Measurements from ENCODE around the gene LDLRAD4.

Gene LDLRAD4

GRCh38 chr18:13290856-13291271 is 72.3 kb downstream of the LDLRAD4 start:
- Histone ChIP-seq H3K4me1 (ENCODE audit: low read depth, poor library complexity, severe bottlenecking) (no peaks in the 10 kb centered on the region), H2AFZ (ENCODE audit: low read depth) (no peak overlapping the region), H3K4me3 (IDR thresholded peaks at IDR 0.05; ENCODE audit: insufficient read depth, low read depth, low read length) (no peak overlapping the region), H3K27ac (no peak overlapping the region), H3K79me2 (ENCODE audit: insufficient read depth, low read depth) (no peaks in the 10 kb centered on the region), H3K4me2 (no peak overlapping the region), H3K36me3 (ENCODE audit: insufficient read depth) (no peaks in the 10 kb centered on the region), H4K20me1 (ENCODE audit: insufficient read depth) (no peaks in the 10 kb centered on the region), H3K27me3 (ENCODE audit: insufficient read depth, low read depth) (no peaks in the 10 kb centered on the region), H3K9ac (no peak overlapping the region)
- no peak for TF ChIP-seq CTCF (conservative IDR thresholded peaks at IDR 0.05; ENCODE audit: low read depth, low read length)

- Histone ChIP-seq H3K4me2 (no peak overlapping the region), H3K79me2 (ENCODE audit: insufficient read depth, low read depth) (no peaks in the 10 kb centered on the region), H3K27me3 (ENCODE audit: insufficient read depth, low read depth) (no peaks in the 10 kb centered on the region), H3K4me3 (IDR thresholded peaks at IDR 0.05; ENCODE audit: insufficient read depth, low read depth, low read length) (no peak overlapping the region), H3K4me1 (ENCODE audit: low read depth, poor library complexity, severe bottlenecking) (no peaks in the 10 kb centered on the region), H3K36me3 (ENCODE audit: insufficient read depth) (no peaks in the 10 kb centered on the region), H2AFZ (ENCODE audit: low read depth) (no peak overlapping the region), H4K20me1 (ENCODE audit: insufficient read depth) (no peaks in the 10 kb centered on the region), H3K27ac (no peak overlapping the region), H3K9ac (no peak overlapping the region)
- TF ChIP-seq CTCF (conservative IDR thresholded peaks at IDR 0.05; ENCODE audit: low read depth, low read length): no peak
Observed at GRCh38 chr18:13291299-13291698, 72.7 kb downstream of the LDLRAD4 start.

- no peak overlapping the region for H2AFZ ChIP-seq (ENCODE audit: low read depth)
- H3K79me2 ChIP-seq (ENCODE audit: insufficient read depth, low read depth): no peaks in the 10 kb centered on the region
- no peak overlapping the region for H3K9ac ChIP-seq
- no peaks in the 10 kb centered on the region for H3K36me3 ChIP-seq (ENCODE audit: insufficient read depth)
- no peak overlapping the region for H3K4me3 ChIP-seq (IDR thresholded peaks at IDR 0.05; ENCODE audit: insufficient read depth, low read depth, low read length)
- no peak overlapping the region for H3K4me2 ChIP-seq
- H3K4me1 ChIP-seq (ENCODE audit: low read depth, poor library complexity, severe bottlenecking): no peaks in the 10 kb centered on the region
- no peak for TF ChIP-seq CTCF (conservative IDR thresholded peaks at IDR 0.05; ENCODE audit: low read depth, low read length)
- no peaks in the 10 kb centered on the region for H4K20me1 ChIP-seq (ENCODE audit: insufficient read depth)
- H3K27me3 ChIP-seq (ENCODE audit: insufficient read depth, low read depth): no peaks in the 10 kb centered on the region
- H3K27ac ChIP-seq: no peak overlapping the region
Observed at GRCh38 chr18:13291745-13292447, 73.3 kb downstream of the LDLRAD4 start.

GRCh38 chr18:13292736-13293135 is 74.2 kb downstream of the LDLRAD4 start:
- Histone ChIP-seq H3K36me3 (ENCODE audit: insufficient read depth) (no peaks in the 10 kb centered on the region), H4K20me1 (ENCODE audit: insufficient read depth) (no peaks in the 10 kb centered on the region), H3K4me1 (ENCODE audit: low read depth, poor library complexity, severe bottlenecking) (no peaks in the 10 kb centered on the region), H3K79me2 (ENCODE audit: insufficient read depth, low read depth) (no peaks in the 10 kb centered on the region), H3K27ac (no peak overlapping the region), H3K4me3 (IDR thresholded peaks at IDR 0.05; ENCODE audit: insufficient read depth, low read depth, low read length) (no peak overlapping the region), H2AFZ (ENCODE audit: low read depth) (no peak overlapping the region), H3K4me2 (no peak overlapping the region), H3K9ac (no peak overlapping the region), H3K27me3 (ENCODE audit: insufficient read depth, low read depth) (no peaks in the 10 kb centered on the region)
- TF ChIP-seq CTCF (conservative IDR thresholded peaks at IDR 0.05; ENCODE audit: low read depth, low read length): no peak
